Measurements from ENCODE around the gene SH3RF2.

The SH3RF2 gene

GRCh38 chr5:146050086-146050485 is 113.7 kb downstream of the SH3RF2 start:
- no peak for DNase-seq

GRCh38 chr5:146051678-146052077 is 115.3 kb downstream of the SH3RF2 start:
- DNase-seq: no peak

GRCh38 chr5:146052780-146053179 is 116.4 kb downstream of the SH3RF2 start:
- no peak for DNase-seq

GRCh38 chr5:146055432-146055831 is 119.1 kb downstream of the SH3RF2 start:
- DNase-seq: no peak

- DNase-seq: no peak
Measured at GRCh38 chr5:146059460-146060220, 123.3 kb downstream of the SH3RF2 start.

- no peak for DNase-seq
Measured at GRCh38 chr5:146060221-146060585, 123.8 kb downstream of the SH3RF2 start.

- no peak for DNase-seq
Measured at GRCh38 chr5:146066968-146067367, 130.6 kb downstream of the SH3RF2 start.

- no peak for DNase-seq
Measured at GRCh38 chr5:146068206-146068605, 131.8 kb downstream of the SH3RF2 start.

GRCh38 chr5:146068977-146069779 is 132.8 kb downstream of the SH3RF2 start:
- no peak for DNase-seq

- DNase-seq: no peak
Measured at GRCh38 chr5:146069780-146070099, 133.4 kb downstream of the SH3RF2 start.

GRCh38 chr5:146070746-146071145 is 134.4 kb downstream of the SH3RF2 start:
- no peak for DNase-seq

- DNase-seq: no peak
Measured at GRCh38 chr5:146071171-146071570, 134.8 kb downstream of the SH3RF2 start.

- DNase-seq: no peak
Measured at GRCh38 chr5:146072595-146072994, 136.2 kb downstream of the SH3RF2 start.

- DNase-seq: no peak
Measured at GRCh38 chr5:146073239-146073900, 137.0 kb downstream of the SH3RF2 start.

GRCh38 chr5:146076028-146076427 is 139.7 kb downstream of the SH3RF2 start:
- DNase-seq: no peak

GRCh38 chr5:146076455-146076854 is 140.1 kb downstream of the SH3RF2 start:
- no peak for DNase-seq

- DNase-seq: no peak
Measured at GRCh38 chr5:146078566-146078965, 142.2 kb downstream of the SH3RF2 start.

GRCh38 chr5:146079695-146080373 is 143.5 kb downstream of the SH3RF2 start:
- no peak for DNase-seq

GRCh38 chr5:146081556-146081955 is 145.2 kb downstream of the SH3RF2 start:
- no peak for DNase-seq

GRCh38 chr5:146082798-146083197 is 146.4 kb downstream of the SH3RF2 start:
- DNase-seq: no peak

GRCh38 chr5:146084376-146084775 is 148.0 kb downstream of the SH3RF2 start:
- no peak for DNase-seq

GRCh38 chr5:146088098-146088497 is 151.7 kb downstream of the SH3RF2 start:
- no peak for DNase-seq

- no peak for DNase-seq
Measured at GRCh38 chr5:146089287-146089686, 152.9 kb downstream of the SH3RF2 start.
